ENCODE data around the gene MEIOB. TPM values are rescaled to one million over a fixed set of nuclear protein-coding genes. Genes with fewer than 3 reads are reported as not detected.

MEIOB gene
- total and polyA plus RNA-seq, 10 donors, result not detected

GRCh38 chr16:1786242-1787055, 85.5 kb downstream of the MEIOB start:
- Histone ChIP-seq H3K9me3 (no peaks in the 10 kb centered on the region), H3K4me3 (no peak overlapping the region), H3K36me3 (peaks cover 0 to 68% (median 47%) of the 10 kb centered on the region in 6 donors), H3K27me3 (replicated peaks in 1 of 7) (no peaks in the 10 kb centered on the region), H3K27ac (no peak overlapping the region), H3K4me1 (peaks cover 8 to 48% (median 31%) of the 10 kb centered on the region in 6 donors)
- intact Hi-C loops (cut with DNase I; ENCODE audit: low total_unique reads), result no loop called here
- DNase-seq, result peak; percentile 78
- WGBS, 5 donors, result 88 to 93% (median 92%) methylated on average over 31 to 51 of the region's 51 CpGs
- TF ChIP-seq POLR2AphosphoS5 (IDR thresholded peaks at IDR 0.05), result no peak
- TF ChIP-seq CTCF (IDR thresholded peaks at IDR 0.05 in 8 of 11, conservative IDR thresholded peaks at IDR 0.05 in 3 of 11), result no peak
- no peak for TF ChIP-seq POLR2A (IDR thresholded peaks at IDR 0.05)

DNA sequence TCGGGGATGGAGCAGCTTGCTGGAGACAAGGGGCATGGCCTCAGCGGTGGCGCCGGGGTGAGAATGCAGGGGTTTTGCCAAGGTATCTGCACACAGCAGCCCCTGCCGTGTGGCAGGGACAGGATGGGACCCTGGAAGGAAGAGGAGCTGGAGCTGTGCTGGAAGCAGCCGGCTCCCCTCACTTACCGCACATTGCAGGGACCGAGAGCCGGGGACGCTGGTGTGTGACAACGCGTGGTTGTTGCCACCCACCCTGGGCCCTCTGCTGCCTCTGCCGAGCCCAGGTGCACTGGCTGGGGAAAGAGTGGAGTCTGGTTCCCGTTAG, 86.2 kb downstream of the MEIOB start:
- no peak for TF ChIP-seq POLR2A (IDR thresholded peaks at IDR 0.05)
- no peak for TF ChIP-seq CTCF (IDR thresholded peaks at IDR 0.05 in 8 of 11, conservative IDR thresholded peaks at IDR 0.05 in 3 of 11)
- TF ChIP-seq POLR2AphosphoS5 (IDR thresholded peaks at IDR 0.05), result no peak
- no peaks in the 10 kb centered on the region for H3K9me3 ChIP-seq
- intact Hi-C loops (cut with DNase I; ENCODE audit: low total_unique reads), result no loop called here
- peak; percentile 67 for DNase-seq
- H3K4me3 ChIP-seq, result no peak overlapping the region
- H3K4me1 ChIP-seq, result peaks cover 14 to 54% (median 38%) of the 10 kb centered on the region in 6 donors
- no peak overlapping the region for H3K27ac ChIP-seq
- WGBS, 5 donors, result 89 to 96% (median 91%) methylated on average over 5 to 14 of the region's 14 CpGs
- peaks cover 0 to 66% (median 43%) of the 10 kb centered on the region in 6 donors for H3K36me3 ChIP-seq
- H3K27me3 ChIP-seq (replicated peaks in 1 of 7), result no peaks in the 10 kb centered on the region

- Histone ChIP-seq H3K27me3 (replicated peaks in 1 of 7) (no peaks in the 10 kb centered on the region), H3K9me3 (no peaks in the 10 kb centered on the region), H3K27ac (no peak overlapping the region), H3K4me1 (peaks cover 18 to 60% (median 44%) of the 10 kb centered on the region in 6 donors), H3K4me3 (no peak overlapping the region), H3K36me3 (peaks cover 0 to 66% (median 41%) of the 10 kb centered on the region in 6 donors)
- TF ChIP-seq POLR2A (IDR thresholded peaks at IDR 0.05) (no peak), CTCF (IDR thresholded peaks at IDR 0.05 in 8 of 11, conservative IDR thresholded peaks at IDR 0.05 in 3 of 11) (no peak), POLR2AphosphoS5 (IDR thresholded peaks at IDR 0.05) (no peak)
- intact Hi-C loops (cut with DNase I; ENCODE audit: low total_unique reads), result no loop called here
- peak; percentile 71 for DNase-seq
- 92 to 97% (median 94%) methylated on average over 22 to 26 of the region's 26 CpGs for WGBS, 5 donors
These were observed 86.8 kb downstream of the MEIOB start for GRCh38 chr16:1784977-1785845.

Other genes starting within 250 kb of the MEIOB start
- gene JPT2, start 193.9 kb downstream of the MEIOB start, total RNA-seq, result 10 to 100 TPM; 15.6 to 30.5 (median 22.7) TPM
- gene JPT2, start 193.9 kb downstream of the MEIOB start, polyA plus RNA-seq, result 10 to 100 TPM in 2 of 3 donors, 1 to 10 TPM in 1; 8.2 to 15.0 (median 12.9) TPM
- 100 to 1,000 TPM in 6 of 7 donors, 10 to 100 TPM in 1; 97.0 to 134 (median 126) TPM for gene MAPK8IP3, start 166.0 kb downstream of the MEIOB start, total RNA-seq
- 100 to 1,000 TPM in 1 of 3 donors, 10 to 100 TPM in 2; 27.2 to 116 (median 57.8) TPM for gene MAPK8IP3, start 166.0 kb downstream of the MEIOB start, polyA plus RNA-seq
- gene NME3, start 100.6 kb downstream of the MEIOB start, total RNA-seq, result 10 to 100 TPM; 51.0 to 82.9 (median 68.4) TPM
- gene NME3, start 100.6 kb downstream of the MEIOB start, polyA plus RNA-seq, result 100 to 1,000 TPM; 152 to 283 (median 256) TPM
- 10 to 100 TPM; 17.8 to 41.3 (median 28.8) TPM for gene EME2, start 99.4 kb downstream of the MEIOB start, total RNA-seq
- 10 to 100 TPM in 2 of 3 donors, 1 to 10 TPM in 1; 5.1 to 22.4 (median 13.8) TPM for gene EME2, start 99.4 kb downstream of the MEIOB start, polyA plus RNA-seq
- 10 to 100 TPM; 49.9 to 66.8 (median 62.3) TPM for gene MRPS34, start 99.0 kb downstream of the MEIOB start, total RNA-seq
- gene MRPS34, start 99.0 kb downstream of the MEIOB start, polyA plus RNA-seq, result 100 to 1,000 TPM; 133 to 157 (median 134) TPM
- gene SPSB3, start 89.6 kb downstream of the MEIOB start, total RNA-seq, result 100 to 1,000 TPM in 2 of 7 donors, 10 to 100 TPM in 5; 41.4 to 114 (median 65.3) TPM
- gene SPSB3, start 89.6 kb downstream of the MEIOB start, polyA plus RNA-seq, result 100 to 1,000 TPM; 111 to 266 (median 204) TPM
- gene NUBP2, start 89.2 kb downstream of the MEIOB start, total RNA-seq, result 100 to 1,000 TPM in 1 of 7 donors, 10 to 100 TPM in 6; 37.5 to 103 (median 44.6) TPM
- gene NUBP2, start 89.2 kb downstream of the MEIOB start, polyA plus RNA-seq, result 10 to 100 TPM; 61.9 to 84.3 (median 79.3) TPM
- under 1 TPM in 5 of 7 donors, not detected in 2; 0.21 to 0.63 (median 0.39) TPM for gene IGFALS, start 78.5 kb downstream of the MEIOB start, total RNA-seq
- gene IGFALS, start 78.5 kb downstream of the MEIOB start, polyA plus RNA-seq, result under 1 TPM; 0.14 to 0.19 (median 0.17) TPM
- gene HAGH, start 45.3 kb downstream of the MEIOB start, total RNA-seq, result 10 to 100 TPM; 42.4 to 60.4 (median 49.1) TPM
- gene HAGH, start 45.3 kb downstream of the MEIOB start, polyA plus RNA-seq, result 10 to 100 TPM; 33.6 to 76.6 (median 41.0) TPM
- gene FAHD1, start 45.0 kb downstream of the MEIOB start, total RNA-seq, result 10 to 100 TPM in 6 of 7 donors, 1 to 10 TPM in 1; 9.5 to 34.9 (median 17.7) TPM
- 10 to 100 TPM; 13.8 to 23.1 (median 15.4) TPM for gene FAHD1, start 45.0 kb downstream of the MEIOB start, polyA plus RNA-seq
- gene HS3ST6, start 46.3 kb upstream of the MEIOB start, total RNA-seq, result under 1 TPM in 1 of 7 donors, not detected in 6; 0.20 TPM
- gene HS3ST6, start 46.3 kb upstream of the MEIOB start, polyA plus RNA-seq, result under 1 TPM in 1 of 3 donors, not detected in 2; 0.06 TPM
- 100 to 1,000 TPM in 2 of 7 donors, 10 to 100 TPM in 5; 32.9 to 114 (median 60.4) TPM for gene MSRB1, start 71.0 kb upstream of the MEIOB start, total RNA-seq
- 10 to 100 TPM; 31.1 to 62.0 (median 31.3) TPM for gene MSRB1, start 71.0 kb upstream of the MEIOB start, polyA plus RNA-seq
- gene RPL3L, start 82.5 kb upstream of the MEIOB start, total RNA-seq, result not detected
- under 1 TPM in 1 of 3 donors, not detected in 2; 0.03 TPM for gene RPL3L, start 82.5 kb upstream of the MEIOB start, polyA plus RNA-seq
- 100 to 1,000 TPM in 3 of 7 donors, 10 to 100 TPM in 4; 69.3 to 225 (median 87.4) TPM for gene NDUFB10, start 87.4 kb upstream of the MEIOB start, total RNA-seq
- gene NDUFB10, start 87.4 kb upstream of the MEIOB start, polyA plus RNA-seq, result 100 to 1,000 TPM; 155 to 162 (median 159) TPM
- gene RPS2, start 92.7 kb upstream of the MEIOB start, total RNA-seq, result 1,000 to 10,000 TPM; 1,930 to 2,450 (median 2,233) TPM
- gene RPS2, start 92.7 kb upstream of the MEIOB start, polyA plus RNA-seq, result 1,000 to 10,000 TPM; 3,942 to 6,006 (median 5,765) TPM
- gene RNF151, start 94.7 kb upstream of the MEIOB start, total RNA-seq, result not detected
- gene RNF151, start 94.7 kb upstream of the MEIOB start, polyA plus RNA-seq, result under 1 TPM; 0.16 to 0.26 (median 0.17) TPM
- 10 to 100 TPM; 20.6 to 33.0 (median 27.0) TPM for gene TBL3, start 99.9 kb upstream of the MEIOB start, total RNA-seq
- gene TBL3, start 99.9 kb upstream of the MEIOB start, polyA plus RNA-seq, result 10 to 100 TPM; 40.6 to 54.2 (median 46.8) TPM
- gene NOXO1, start 109.3 kb upstream of the MEIOB start, total RNA-seq, result 1 to 10 TPM in 1 of 7 donors, under 1 TPM in 2, not detected in 4; 0.30 to 1.4 (median 0.49) TPM
- gene NOXO1, start 109.3 kb upstream of the MEIOB start, polyA plus RNA-seq, result 1 to 10 TPM in 1 of 3 donors, under 1 TPM in 2; 0.68 to 1.3 (median 0.96) TPM
- gene GFER, start 112.0 kb upstream of the MEIOB start, total RNA-seq, result 10 to 100 TPM in 6 of 7 donors, 1 to 10 TPM in 1; 9.6 to 23.3 (median 20.5) TPM
- gene GFER, start 112.0 kb upstream of the MEIOB start, polyA plus RNA-seq, result 10 to 100 TPM; 28.5 to 36.0 (median 34.9) TPM
- gene SYNGR3, start 117.8 kb upstream of the MEIOB start, total RNA-seq, result 10 to 100 TPM in 1 of 7 donors, 1 to 10 TPM in 5, under 1 TPM in 1; 0.85 to 11.4 (median 2.6) TPM
- 1 to 10 TPM; 1.8 to 3.0 (median 3.0) TPM for gene SYNGR3, start 117.8 kb upstream of the MEIOB start, polyA plus RNA-seq
- gene ZNF598, start 137.7 kb upstream of the MEIOB start, total RNA-seq, result 10 to 100 TPM; 34.6 to 56.2 (median 47.2) TPM
- 10 to 100 TPM; 21.8 to 45.5 (median 29.0) TPM for gene ZNF598, start 137.7 kb upstream of the MEIOB start, polyA plus RNA-seq
- gene NPW, start 147.6 kb upstream of the MEIOB start, total RNA-seq, result 1 to 10 TPM in 1 of 7 donors, under 1 TPM in 3, not detected in 3; 0.51 to 1.9 (median 0.89) TPM
- 1 to 10 TPM in 2 of 3 donors, under 1 TPM in 1; 0.30 to 2.5 (median 2.3) TPM for gene NPW, start 147.6 kb upstream of the MEIOB start, polyA plus RNA-seq
- gene NHERF2, start 154.7 kb upstream of the MEIOB start, total RNA-seq, result 100 to 1,000 TPM in 4 of 7 donors, 10 to 100 TPM in 3; 62.4 to 179 (median 126) TPM
- gene NHERF2, start 154.7 kb upstream of the MEIOB start, polyA plus RNA-seq, result 100 to 1,000 TPM in 1 of 3 donors, 10 to 100 TPM in 2; 64.6 to 218 (median 71.2) TPM
- gene NTHL1, start 175.7 kb upstream of the MEIOB start, total RNA-seq, result 10 to 100 TPM in 6 of 7 donors, 1 to 10 TPM in 1; 9.6 to 29.6 (median 20.0) TPM
- gene NTHL1, start 175.7 kb upstream of the MEIOB start, polyA plus RNA-seq, result 10 to 100 TPM; 31.3 to 52.1 (median 37.0) TPM
- gene TSC2, start 175.8 kb upstream of the MEIOB start, total RNA-seq, result 100 to 1,000 TPM in 4 of 7 donors, 10 to 100 TPM in 3; 63.8 to 185 (median 103) TPM
- gene TSC2, start 175.8 kb upstream of the MEIOB start, polyA plus RNA-seq, result 10 to 100 TPM; 20.7 to 82.0 (median 53.3) TPM